T-helper 2 cell (primary cell): ENCODE results near the gene LRP2BP.
"Not testable (repeated sequence)": the region's sequence is repeated elsewhere in the genome, so short reads cannot be mapped to it uniquely, and the experiment has no call there.

Source experiments
- DNase-seq, 5 experiments: peaks; one replicate each; pipeline versions ENCODE4 v3.0.0 to v3.0.0-alpha.2; 2012 to 2022

Gene LRP2BP

GRCh38 chr4:185395956-185396723 is 416 bp upstream of the LRP2BP start:
- DNase-seq: peak; percentile 92 to 97 (median 96)

- peak in 1 of 5 experiments; percentile 22 for DNase-seq
Measured at GRCh38 chr4:185394568-185395237, 1.0 kb downstream of the LRP2BP start.

- no peak for DNase-seq
Measured at GRCh38 chr4:185392156-185392555, 3.6 kb downstream of the LRP2BP start.

GRCh38 chr4:185390941-185391340 is 4.8 kb downstream of the LRP2BP start:
- no peak for DNase-seq

- no peak for DNase-seq
Measured at GRCh38 chr4:185387957-185388356, 7.8 kb downstream of the LRP2BP start.

GRCh38 chr4:185384930-185385331 is 10.8 kb downstream of the LRP2BP start:
- DNase-seq: no peak

GRCh38 chr4:185384061-185384460 is 11.7 kb downstream of the LRP2BP start:
- no peak for DNase-seq

- no peak for DNase-seq
Measured at GRCh38 chr4:185383451-185383850, 12.3 kb downstream of the LRP2BP start.

GRCh38 chr4:185382754-185383153 is 13.0 kb downstream of the LRP2BP start:
- DNase-seq: no peak

GRCh38 chr4:185381288-185382196 is 14.2 kb downstream of the LRP2BP start:
- no peak for DNase-seq

GRCh38 chr4:185380320-185380719 is 15.4 kb downstream of the LRP2BP start:
- DNase-seq: no peak

- DNase-seq: no peak
Measured at GRCh38 chr4:185379326-185380295, 16.1 kb downstream of the LRP2BP start.

- DNase-seq: no peak
Measured at GRCh38 chr4:185378264-185378663, 17.5 kb downstream of the LRP2BP start.

GRCh38 chr4:185374573-185374972 is 21.2 kb downstream of the LRP2BP start:
- DNase-seq: no peak

GRCh38 chr4:185374027-185374426 is 21.7 kb downstream of the LRP2BP start:
- no peak for DNase-seq

- DNase-seq: no peak
Measured at GRCh38 chr4:185371702-185372101, 24.0 kb downstream of the LRP2BP start.

- DNase-seq: no peak
Measured at GRCh38 chr4:185370268-185370949, 25.3 kb downstream of the LRP2BP start.

GRCh38 chr4:185369731-185370130 is 26.0 kb downstream of the LRP2BP start:
- DNase-seq: no peak

GRCh38 chr4:185364886-185365285 is 30.8 kb downstream of the LRP2BP start:
- no peak for DNase-seq

GRCh38 chr4:185363251-185363650 is 32.5 kb downstream of the LRP2BP start:
- no peak for DNase-seq

GRCh38 chr4:185362570-185362969 is 33.2 kb downstream of the LRP2BP start:
- DNase-seq: not testable (repeated sequence)
